Fibroblast of lung (primary cell): Measurements from ENCODE around the gene CFAP46. TPM values are rescaled to one million over a fixed set of nuclear protein-coding genes. Genes with fewer than 3 reads are reported as not detected.

Experiments used
- DNase-seq, 2 donors: peaks; one replicate each; pipeline versions ENCODE4 v3.0.0 to v3.0.0-alpha.2; 2010; ENCODE audit warnings: low read depth in 2 of 2
- H2AFZ ChIP-seq: 2 replicates; pipeline ENCODE4 v1.5.1; 2012; ENCODE audit warnings: low read length, control low read depth, inconsistent platforms
- H3K27ac ChIP-seq: 2 replicates; pipeline ENCODE4 v1.5.1; 2011; ENCODE audit warnings: low read length, control low read depth; ENCODE audit not compliant: insufficient read depth
- H3K27me3 ChIP-seq: 2 replicates; pipeline ENCODE4 v1.5.1; 2011; ENCODE audit warnings: mild to moderate bottlenecking, low read length; ENCODE audit not compliant: control insufficient read depth, insufficient read depth
- H3K36me3 ChIP-seq: 2 replicates; pipeline ENCODE4 v1.5.1; 2011; ENCODE audit warnings: low read length; ENCODE audit not compliant: control insufficient read depth, insufficient read depth
- H3K4me1 ChIP-seq: 2 replicates; pipeline ENCODE4 v1.5.1; 2011; ENCODE audit warnings: low read length; ENCODE audit not compliant: control insufficient read depth, insufficient read depth; ENCODE audit errors: extremely low read depth
- H3K4me2 ChIP-seq: 2 replicates; pipeline ENCODE4 v1.5.1; 2011; ENCODE audit warnings: low read length, control low read depth; ENCODE audit not compliant: insufficient read depth; ENCODE audit errors: extremely low read depth
- H3K4me3 ChIP-seq, 4 experiments: fragments of 200-600 bp in 1 of 4; sonication (generic) in 1 of 4; replicated peaks in 1 of 4; 2 replicates each; pipeline ENCODE4 v1.5.1; 2011 to 2016; ENCODE audit warnings: low read length in 4 of 4, low read depth in 3 of 4, mild to moderate bottlenecking in 3 of 4, control low read depth in 2 of 4, inconsistent platforms in 1 of 4, mixed read lengths in 1 of 4; ENCODE audit not compliant: insufficient read depth in 1 of 4; ENCODE audit errors: control extremely low read depth in 1 of 4
- H3K79me2 ChIP-seq: 2 replicates; pipeline ENCODE4 v1.5.1; 2012; ENCODE audit warnings: mild to moderate bottlenecking, low read length, inconsistent platforms; ENCODE audit not compliant: control insufficient read depth, insufficient read depth
- H3K9ac ChIP-seq: 2 replicates; pipeline ENCODE4 v1.5.1; 2011; ENCODE audit warnings: mild to moderate bottlenecking, low read length, control low read depth; ENCODE audit not compliant: insufficient read depth
- H3K9me3 ChIP-seq: 2 replicates; pipeline ENCODE4 v1.5.1; 2012; ENCODE audit warnings: low read depth, low read length; ENCODE audit not compliant: control insufficient read depth, insufficient read depth
- H4K20me1 ChIP-seq: 2 replicates; pipeline ENCODE4 v1.5.1; 2011; ENCODE audit warnings: low read length; ENCODE audit not compliant: control insufficient read depth, insufficient read depth; ENCODE audit errors: extremely low read depth
- CTCF ChIP-seq, 2 donors: IDR thresholded peaks in 1 of 2; conservative IDR thresholded peaks in 1 of 2; 1 replicate in 1 of 2; 2 replicates in 1 of 2; pipeline ENCODE4 v1.5.1; 2011 to 2012; ENCODE audit warnings: low read length in 2 of 2, control low read depth in 1 of 2, inconsistent platforms in 1 of 2, low read depth in 1 of 2, mild to moderate bottlenecking in 1 of 2
- EZH2 ChIP-seq: IDR thresholded peaks from 2 replicates; pipeline ENCODE4 v1.5.1; 2012; ENCODE audit warnings: low read length, control low read depth, mild to moderate bottlenecking; ENCODE audit errors: missing control alignments
- polyA plus RNA-seq, 2 donors: library from polyadenylated mRNA; depleted of rRNA in 1 of 2; stranded (reverse) in 1 of 2; unstranded in 1 of 2; fragments of >200 nt; gene quantifications; 2 replicates each; pipeline ENCODE4 v1.2.1, GENCODE V29; 2011 to 2012; ENCODE audit warnings: missing spikeins in 1 of 2
- total RNA-seq: library from RNA; depleted of rRNA; stranded (reverse); fragments of >200 nt; gene quantifications from 2 replicates; pipeline ENCODE4 v1.2.1, GENCODE V29; 2014

CFAP46 gene
- total and polyA plus RNA-seq, 2 donors (not counting 1 experiment from before 2014, with no cell fraction given): 0.25 to 0.66 TPM

GRCh38 chr10:132804785-132805426, 137.5 kb downstream of the CFAP46 start:
- no peak overlapping the region for H3K4me2 ChIP-seq
- no peak overlapping the region for H2AFZ ChIP-seq
- no peak for DNase-seq
- no peaks in the 10 kb centered on the region for H3K4me1 ChIP-seq
- H4K20me1 ChIP-seq: no peaks in the 10 kb centered on the region
- no peaks in the 10 kb centered on the region for H3K36me3 ChIP-seq
- no peak overlapping the region for H3K27ac ChIP-seq
- no peaks in the 10 kb centered on the region for H3K9me3 ChIP-seq
- no peak for TF ChIP-seq CTCF (conservative IDR thresholded peaks at IDR 0.05 in 1 of 2, IDR thresholded peaks at IDR 0.05 in 1 of 2; ENCODE audit: low read depth in 1 of 2, low read length in 2 of 2)
- no peak for TF ChIP-seq EZH2
- H3K27me3 ChIP-seq: no peaks in the 10 kb centered on the region
- H3K79me2 ChIP-seq: no peaks in the 10 kb centered on the region
- H3K4me3 ChIP-seq: no peak overlapping the region
- no peak overlapping the region for H3K9ac ChIP-seq

GRCh38 chr10:132804287-132804686, 138.1 kb downstream of the CFAP46 start:
- H3K4me1 ChIP-seq: no peaks in the 10 kb centered on the region
- no peaks in the 10 kb centered on the region for H3K36me3 ChIP-seq
- H4K20me1 ChIP-seq: no peaks in the 10 kb centered on the region
- no peaks in the 10 kb centered on the region for H3K9me3 ChIP-seq
- no peaks in the 10 kb centered on the region for H3K27me3 ChIP-seq
- no peak overlapping the region for H3K27ac ChIP-seq
- H3K4me2 ChIP-seq: no peak overlapping the region
- no peak overlapping the region for H2AFZ ChIP-seq
- TF ChIP-seq CTCF (conservative IDR thresholded peaks at IDR 0.05 in 1 of 2, IDR thresholded peaks at IDR 0.05 in 1 of 2; ENCODE audit: low read depth in 1 of 2, low read length in 2 of 2): no peak
- no peak for TF ChIP-seq EZH2
- no peaks in the 10 kb centered on the region for H3K79me2 ChIP-seq
- no peak overlapping the region for H3K4me3 ChIP-seq
- no peak for DNase-seq
- no peak overlapping the region for H3K9ac ChIP-seq

- H3K9me3 ChIP-seq: no peaks in the 10 kb centered on the region
- H3K9ac ChIP-seq: no peak overlapping the region
- no peak for DNase-seq
- no peak overlapping the region for H2AFZ ChIP-seq
- TF ChIP-seq CTCF (conservative IDR thresholded peaks at IDR 0.05 in 1 of 2, IDR thresholded peaks at IDR 0.05 in 1 of 2; ENCODE audit: low read depth in 1 of 2, low read length in 2 of 2): no peak
- TF ChIP-seq EZH2: no peak
- no peaks in the 10 kb centered on the region for H4K20me1 ChIP-seq
- no peaks in the 10 kb centered on the region for H3K79me2 ChIP-seq
- H3K27me3 ChIP-seq: no peaks in the 10 kb centered on the region
- H3K4me2 ChIP-seq: no peak overlapping the region
- H3K36me3 ChIP-seq: no peaks in the 10 kb centered on the region
- H3K27ac ChIP-seq: no peak overlapping the region
- no peak overlapping the region for H3K4me3 ChIP-seq
- no peaks in the 10 kb centered on the region for H3K4me1 ChIP-seq
Measured at GRCh38 chr10:132803416-132804210, 138.8 kb downstream of the CFAP46 start.
